ENCODE measurements around the gene DSN1.

The DSN1 gene

DNA sequence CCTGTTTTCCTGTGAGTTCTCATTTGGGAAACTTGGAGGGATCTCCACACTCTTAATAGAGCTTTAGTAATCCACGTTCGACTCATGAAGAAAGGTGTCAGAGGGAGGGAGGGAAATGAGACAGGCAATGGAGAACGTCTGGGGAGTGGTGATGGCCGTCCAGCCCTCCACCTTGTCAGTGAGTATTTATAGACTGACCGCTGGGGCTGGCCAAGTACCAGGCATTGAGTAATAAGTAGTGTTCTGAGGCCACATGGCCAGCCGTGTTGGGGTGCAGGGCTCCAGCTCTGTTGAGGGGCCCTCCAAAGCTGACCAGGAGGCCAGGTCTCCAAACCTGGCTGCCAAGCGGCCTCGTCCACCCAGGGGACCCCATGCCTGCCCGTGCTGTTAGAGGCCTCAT lies 11.3 kb upstream of the DSN1 start:
- Histone ChIP-seq H3K4me3 (ENCODE audit: low read length in 2 of 2) (no peak overlapping the region), H3K9me3 (ENCODE audit: control insufficient read depth in 2 of 2, low read length in 2 of 2) (no peaks in the 10 kb centered on the region), H3K4me1 (ENCODE audit: control insufficient read depth in 2 of 2, insufficient read depth in 2 of 2, low read length in 2 of 2) (no peaks in the 10 kb centered on the region), H3K36me3 (ENCODE audit: control insufficient read depth in 2 of 2, insufficient read depth in 2 of 2, low read length in 2 of 2) (peaks cover 17 to 20% of the 10 kb centered on the region in 2 donors), H3K9ac (ENCODE audit: low read depth in 1 of 2, low read length in 2 of 2) (no peak overlapping the region), H3K27ac (ENCODE audit: low read depth in 2 of 2, low read length in 2 of 2) (no peak overlapping the region), H3K27me3 (ENCODE audit: control insufficient read depth in 2 of 2, insufficient read depth in 2 of 2, low read length in 2 of 2) (no peaks in the 10 kb centered on the region)

DNA sequence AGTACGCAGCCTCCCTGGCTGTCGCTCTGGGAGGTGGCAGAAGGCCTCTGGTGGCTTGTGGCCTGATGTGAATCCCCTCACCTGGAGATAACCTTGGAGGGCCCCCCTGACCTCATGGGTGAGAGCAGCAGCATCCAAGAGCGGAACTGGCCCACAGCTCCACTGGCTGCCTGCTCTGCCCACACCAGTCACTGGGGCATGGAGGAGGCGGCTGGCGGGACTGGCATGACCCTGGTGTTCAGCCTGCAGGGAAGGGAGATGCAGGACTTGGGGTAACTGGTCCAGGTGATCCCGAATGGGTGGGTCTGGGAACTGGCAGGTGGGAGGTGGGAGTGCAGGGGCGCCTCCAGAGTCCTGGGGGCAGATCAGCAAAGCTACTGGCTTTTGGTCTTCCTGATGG lies 10.6 kb upstream of the DSN1 start:
- Histone ChIP-seq H3K4me3 (ENCODE audit: low read length in 2 of 2) (no peak overlapping the region), H3K4me1 (ENCODE audit: control insufficient read depth in 2 of 2, insufficient read depth in 2 of 2, low read length in 2 of 2) (no peaks in the 10 kb centered on the region), H3K9me3 (ENCODE audit: control insufficient read depth in 2 of 2, low read length in 2 of 2) (no peaks in the 10 kb centered on the region), H3K9ac (ENCODE audit: low read depth in 1 of 2, low read length in 2 of 2) (no peak overlapping the region), H3K36me3 (ENCODE audit: control insufficient read depth in 2 of 2, insufficient read depth in 2 of 2, low read length in 2 of 2) (peaks cover 17 to 20% of the 10 kb centered on the region in 2 donors), H3K27me3 (ENCODE audit: control insufficient read depth in 2 of 2, insufficient read depth in 2 of 2, low read length in 2 of 2) (no peaks in the 10 kb centered on the region), H3K27ac (ENCODE audit: low read depth in 2 of 2, low read length in 2 of 2) (no peak overlapping the region)

DNA sequence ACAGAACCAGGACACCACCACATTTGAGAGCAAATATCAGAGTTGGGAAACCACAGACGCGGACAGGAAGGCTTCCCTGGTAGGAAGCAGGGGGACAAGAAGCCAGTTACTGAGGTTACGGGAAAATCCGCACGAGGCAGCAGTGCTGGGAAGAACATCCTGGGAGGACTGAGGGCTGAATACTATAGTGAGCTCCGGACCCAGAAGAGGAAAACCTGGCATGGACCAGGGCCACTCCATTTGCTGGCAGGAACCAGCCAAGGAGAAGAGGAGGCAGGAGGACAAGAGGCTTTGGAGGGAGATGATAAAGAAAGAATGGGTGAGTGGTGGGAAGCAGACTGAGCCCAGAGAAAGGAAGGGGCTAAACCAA lies 6.1 kb upstream of the DSN1 start:
- Histone ChIP-seq H3K36me3 (ENCODE audit: control insufficient read depth in 2 of 2, insufficient read depth in 2 of 2, low read length in 2 of 2) (peaks cover 6 to 10% of the 10 kb centered on the region in 2 donors), H3K9me3 (ENCODE audit: control insufficient read depth in 2 of 2, low read length in 2 of 2) (no peaks in the 10 kb centered on the region), H3K27me3 (ENCODE audit: control insufficient read depth in 2 of 2, insufficient read depth in 2 of 2, low read length in 2 of 2) (no peaks in the 10 kb centered on the region), H3K4me1 (ENCODE audit: control insufficient read depth in 2 of 2, insufficient read depth in 2 of 2, low read length in 2 of 2) (peaks cover 0 to 3% of the 10 kb centered on the region in 2 donors), H3K9ac (ENCODE audit: low read depth in 1 of 2, low read length in 2 of 2) (no peak overlapping the region), H3K27ac (ENCODE audit: low read depth in 2 of 2, low read length in 2 of 2) (no peak overlapping the region), H3K4me3 (ENCODE audit: low read length in 2 of 2) (no peak overlapping the region)

- no peak overlapping the region for H3K4me3 ChIP-seq (ENCODE audit: low read length in 2 of 2)
- H3K27ac ChIP-seq (ENCODE audit: low read depth in 2 of 2, low read length in 2 of 2): no peak overlapping the region
- peaks cover 4 to 8% of the 10 kb centered on the region in 2 donors for H3K36me3 ChIP-seq (ENCODE audit: control insufficient read depth in 2 of 2, insufficient read depth in 2 of 2, low read length in 2 of 2)
- no peaks in the 10 kb centered on the region for H3K9me3 ChIP-seq (ENCODE audit: control insufficient read depth in 2 of 2, low read length in 2 of 2)
- H3K27me3 ChIP-seq (ENCODE audit: control insufficient read depth in 2 of 2, insufficient read depth in 2 of 2, low read length in 2 of 2): no peaks in the 10 kb centered on the region
- H3K4me1 ChIP-seq (ENCODE audit: control insufficient read depth in 2 of 2, insufficient read depth in 2 of 2, low read length in 2 of 2): peaks cover 3% of the 10 kb centered on the region in 2 donors
- no peak overlapping the region for H3K9ac ChIP-seq (ENCODE audit: low read depth in 1 of 2, low read length in 2 of 2)
Observed at GRCh38 chr20:36778831-36779655, 5.5 kb upstream of the DSN1 start.

DNA sequence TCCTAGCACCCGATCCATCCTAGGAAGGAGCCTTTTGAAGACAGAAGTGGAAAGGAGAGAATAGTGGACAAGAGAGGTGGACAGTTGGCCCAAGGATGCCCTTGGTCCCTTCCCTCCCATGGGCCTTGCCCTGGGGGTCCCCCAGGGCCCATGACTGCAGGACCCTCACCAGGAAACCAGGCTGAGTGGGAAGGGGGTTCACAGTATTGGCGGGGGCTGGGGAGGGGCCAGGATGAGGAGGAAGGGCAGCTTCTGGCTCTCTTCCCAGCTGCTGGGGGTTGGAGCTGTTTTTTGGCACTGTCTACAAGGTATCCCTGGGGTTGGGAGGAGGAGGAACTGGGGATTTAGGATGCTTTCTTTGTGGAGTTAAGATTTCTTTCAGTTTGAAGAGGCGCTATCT lies 4.0 kb upstream of the DSN1 start:
- H3K9ac ChIP-seq (ENCODE audit: low read depth in 1 of 2, low read length in 2 of 2): no peak overlapping the region
- H3K36me3 ChIP-seq (ENCODE audit: control insufficient read depth in 2 of 2, insufficient read depth in 2 of 2, low read length in 2 of 2): no peaks in the 10 kb centered on the region
- no peaks in the 10 kb centered on the region for H3K9me3 ChIP-seq (ENCODE audit: control insufficient read depth in 2 of 2, low read length in 2 of 2)
- no peak overlapping the region for H3K27ac ChIP-seq (ENCODE audit: low read depth in 2 of 2, low read length in 2 of 2)
- H3K27me3 ChIP-seq (ENCODE audit: control insufficient read depth in 2 of 2, insufficient read depth in 2 of 2, low read length in 2 of 2): no peaks in the 10 kb centered on the region
- H3K4me1 ChIP-seq (ENCODE audit: control insufficient read depth in 2 of 2, insufficient read depth in 2 of 2, low read length in 2 of 2): peaks cover 6 to 11% of the 10 kb centered on the region in 2 donors
- no peak overlapping the region for H3K4me3 ChIP-seq (ENCODE audit: low read length in 2 of 2)

GRCh38 chr20:36777167-36777566 lies 3.6 kb upstream of the DSN1 start:
- Histone ChIP-seq H3K9ac (ENCODE audit: low read depth in 1 of 2, low read length in 2 of 2) (no peak overlapping the region), H3K36me3 (ENCODE audit: control insufficient read depth in 2 of 2, insufficient read depth in 2 of 2, low read length in 2 of 2) (no peaks in the 10 kb centered on the region), H3K9me3 (ENCODE audit: control insufficient read depth in 2 of 2, low read length in 2 of 2) (no peaks in the 10 kb centered on the region), H3K27ac (ENCODE audit: low read depth in 2 of 2, low read length in 2 of 2) (no peak overlapping the region), H3K4me1 (ENCODE audit: control insufficient read depth in 2 of 2, insufficient read depth in 2 of 2, low read length in 2 of 2) (peaks cover 7 to 13% of the 10 kb centered on the region in 2 donors), H3K4me3 (ENCODE audit: low read length in 2 of 2) (no peak overlapping the region), H3K27me3 (ENCODE audit: control insufficient read depth in 2 of 2, insufficient read depth in 2 of 2, low read length in 2 of 2) (no peaks in the 10 kb centered on the region)

DNA sequence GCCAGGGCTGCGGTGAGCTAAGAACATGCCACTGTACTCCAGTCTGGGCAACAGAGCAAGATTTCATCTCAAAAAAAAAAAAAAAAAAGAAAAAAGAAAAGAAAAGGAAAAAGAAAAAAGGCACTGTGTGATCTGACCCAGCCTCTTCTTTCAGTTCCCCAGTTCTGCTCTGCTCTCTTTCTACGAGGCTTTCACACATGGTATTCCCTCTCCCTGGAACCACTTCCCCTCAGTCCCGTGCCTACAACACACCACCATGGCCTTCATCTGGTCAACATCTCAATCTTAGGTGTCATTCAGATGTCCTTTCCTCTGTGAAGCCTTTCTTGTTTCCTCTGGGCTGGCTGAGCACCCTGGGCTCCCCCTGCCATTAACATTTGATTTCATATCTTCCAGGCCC lies 2.3 kb upstream of the DSN1 start:
- no peak overlapping the region for H3K27ac ChIP-seq (ENCODE audit: low read depth in 2 of 2, low read length in 2 of 2)

DNA sequence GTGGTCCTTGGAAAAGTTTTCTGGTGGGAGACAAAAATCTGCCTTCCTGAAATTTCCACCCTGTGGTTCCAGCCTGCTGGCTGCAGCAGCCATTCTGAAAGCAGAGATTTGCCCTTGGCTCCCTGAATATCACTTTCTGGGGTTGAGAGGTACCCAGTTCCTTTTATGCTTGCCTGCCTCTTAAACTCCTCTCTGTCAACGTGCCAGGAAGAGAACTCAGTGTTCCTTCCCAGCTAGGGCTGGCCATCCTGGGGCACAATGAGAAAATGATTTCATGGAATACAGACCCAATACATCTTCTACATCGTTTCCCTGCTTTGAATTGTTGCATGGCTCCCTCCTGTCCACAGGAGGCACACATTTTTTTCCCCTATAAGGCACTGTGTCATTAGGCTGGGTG lies 1.6 kb upstream of the DSN1 start:
- Histone ChIP-seq H3K36me3 (ENCODE audit: control insufficient read depth in 2 of 2, insufficient read depth in 2 of 2, low read length in 2 of 2) (peaks cover 0 to 2% of the 10 kb centered on the region in 2 donors), H3K4me1 (ENCODE audit: control insufficient read depth in 2 of 2, insufficient read depth in 2 of 2, low read length in 2 of 2) (peaks cover 7 to 13% of the 10 kb centered on the region in 2 donors), H3K27me3 (ENCODE audit: control insufficient read depth in 2 of 2, insufficient read depth in 2 of 2, low read length in 2 of 2) (no peaks in the 10 kb centered on the region), H3K27ac (ENCODE audit: low read depth in 2 of 2, low read length in 2 of 2) (no peak overlapping the region), H3K9ac (ENCODE audit: low read depth in 1 of 2, low read length in 2 of 2) (no peak overlapping the region), H3K9me3 (ENCODE audit: control insufficient read depth in 2 of 2, low read length in 2 of 2) (no peaks in the 10 kb centered on the region), H3K4me3 (ENCODE audit: low read length in 2 of 2) (no peak overlapping the region)

More for the DNA sequence above, 2.3 kb upstream of the DSN1 start:
- Histone ChIP-seq H3K36me3 (ENCODE audit: control insufficient read depth in 2 of 2, insufficient read depth in 2 of 2, low read length in 2 of 2) (no peaks in the 10 kb centered on the region), H3K27me3 (ENCODE audit: control insufficient read depth in 2 of 2, insufficient read depth in 2 of 2, low read length in 2 of 2) (no peaks in the 10 kb centered on the region), H3K9me3 (ENCODE audit: control insufficient read depth in 2 of 2, low read length in 2 of 2) (no peaks in the 10 kb centered on the region), H3K9ac (ENCODE audit: low read depth in 1 of 2, low read length in 2 of 2) (no peak overlapping the region), H3K4me3 (ENCODE audit: low read length in 2 of 2) (no peak overlapping the region), H3K4me1 (ENCODE audit: control insufficient read depth in 2 of 2, insufficient read depth in 2 of 2, low read length in 2 of 2) (peaks cover 7 to 13% of the 10 kb centered on the region in 2 donors)

GRCh38 chr20:36773107-36773596 lies 411 bp downstream of the DSN1 start:
- peaks cover 0 to 2% of the 10 kb centered on the region in 2 donors for H3K36me3 ChIP-seq (ENCODE audit: control insufficient read depth in 2 of 2, insufficient read depth in 2 of 2, low read length in 2 of 2)
- peak overlapping the region; percentile 89 to 99 for H3K27ac ChIP-seq (ENCODE audit: low read depth in 2 of 2, low read length in 2 of 2)
- H3K4me1 ChIP-seq (ENCODE audit: control insufficient read depth in 2 of 2, insufficient read depth in 2 of 2, low read length in 2 of 2): peaks cover 7 to 13% of the 10 kb centered on the region in 2 donors
- H3K27me3 ChIP-seq (ENCODE audit: control insufficient read depth in 2 of 2, insufficient read depth in 2 of 2, low read length in 2 of 2): no peaks in the 10 kb centered on the region
- H3K4me3 ChIP-seq (ENCODE audit: low read length in 2 of 2): peak overlapping the region; percentile 75 to 89
- H3K9ac ChIP-seq (ENCODE audit: low read depth in 1 of 2, low read length in 2 of 2): peak overlapping the region; percentile 93 to 98
- no peaks in the 10 kb centered on the region for H3K9me3 ChIP-seq (ENCODE audit: control insufficient read depth in 2 of 2, low read length in 2 of 2)

DNA sequence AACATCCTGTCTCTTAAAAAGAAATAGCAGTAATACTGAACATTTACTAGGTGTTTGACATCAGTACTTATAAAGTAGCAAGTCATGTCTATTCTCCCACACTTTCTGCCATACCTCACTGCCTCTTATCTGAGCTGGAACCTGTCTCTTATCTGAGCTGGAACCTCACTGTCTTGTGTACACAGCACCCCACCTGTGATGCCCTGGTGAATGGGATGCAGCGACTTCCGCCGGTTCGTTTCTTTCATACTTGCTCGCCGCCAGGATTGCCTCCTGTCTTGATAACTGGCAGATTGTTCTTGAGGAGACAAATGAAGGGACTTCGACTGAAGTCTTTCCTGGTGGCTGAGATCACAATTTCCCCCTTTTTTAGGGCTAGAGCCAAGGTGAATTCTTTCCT lies 2.9 kb downstream of the DSN1 start:
- no peaks in the 10 kb centered on the region for H3K9me3 ChIP-seq (ENCODE audit: control insufficient read depth in 2 of 2, low read length in 2 of 2)
- peaks cover 2% of the 10 kb centered on the region in 2 donors for H3K36me3 ChIP-seq (ENCODE audit: control insufficient read depth in 2 of 2, insufficient read depth in 2 of 2, low read length in 2 of 2)
- no peak overlapping the region for H3K4me3 ChIP-seq (ENCODE audit: low read length in 2 of 2)
- no peak overlapping the region for H3K27ac ChIP-seq (ENCODE audit: low read depth in 2 of 2, low read length in 2 of 2)
- peaks cover 7 to 10% of the 10 kb centered on the region in 2 donors for H3K4me1 ChIP-seq (ENCODE audit: control insufficient read depth in 2 of 2, insufficient read depth in 2 of 2, low read length in 2 of 2)
- no peaks in the 10 kb centered on the region for H3K27me3 ChIP-seq (ENCODE audit: control insufficient read depth in 2 of 2, insufficient read depth in 2 of 2, low read length in 2 of 2)
- H3K9ac ChIP-seq (ENCODE audit: low read depth in 1 of 2, low read length in 2 of 2): no peak overlapping the region

Measured in mucosa of rectum (tissue), 2 donors.